K562 (cell line): Measurements from ENCODE around the gene SUV39H2. TPM values are rescaled to one million over a fixed set of nuclear protein-coding genes. Genes with fewer than 3 reads are reported as not detected.

Experiments used
- E2F6 ChIP-seq, 2 experiments: IDR thresholded peaks; 2 replicates each; pipeline ENCODE4 v1.6.1; 2011; ENCODE audit warnings: borderline replicate concordance in 1 of 2, control low read depth in 1 of 2, low read depth in 1 of 2, low read length in 1 of 2, mild to moderate bottlenecking in 1 of 2, mixed read lengths in 1 of 2, moderate library complexity in 1 of 2; ENCODE audit not compliant: insufficient read depth in 1 of 2, insufficient read length in 1 of 2, poor library complexity in 1 of 2, severe bottlenecking in 1 of 2; ENCODE audit errors: extremely low read depth in 1 of 2
- GTF2F1 ChIP-seq: IDR thresholded peaks from 2 replicates; pipeline ENCODE4 v1.6.1; 2011; ENCODE audit warnings: low read depth, low read length, improper control_type of control experiment
- HDAC1 ChIP-seq, 2 experiments: fragments of 450-650 bp; IDR thresholded peaks; 2 replicates each; pipeline ENCODE4 v1.6.1; 2016 to 2017; ENCODE audit warnings: inconsistent platforms in 1 of 2, mild to moderate bottlenecking in 1 of 2, moderate library complexity in 1 of 2
- SAFB ChIP-seq: fragments of 200-400 bp; formaldehyde crosslinking; IDR thresholded peaks from 2 replicates; pipeline ENCODE4 v1.6.1; 2017; ENCODE audit warnings: low read depth, low read length, borderline replicate concordance
- STAG1 ChIP-seq: sonication (generic); formaldehyde crosslinking; IDR thresholded peaks from 2 replicates; pipeline ENCODE4 v1.5.0; 2020; ENCODE audit warnings: missing genetic modification reagents, borderline replicate concordance
- ZC3H4 ChIP-seq: sonication (generic); formaldehyde crosslinking; IDR thresholded peaks from 2 replicates; pipeline ENCODE4 v1.9.0; 2021; ENCODE audit warnings: missing genetic modification reagents, borderline replicate concordance
- polyA plus RNA-seq, 8 experiments: library from polyadenylated mRNA; depleted of rRNA in 4 of 8; stranded (reverse) in 5 of 8; unstranded in 3 of 8; fragments of >200 nt; fragmentation: Nextera tagmentation in 2 of 8; fragmentation: Illumina TruSeq in 1 of 8; extraction: Ambion mirVana in 2 of 8; extraction: Trizol in 1 of 8; gene quantifications; 2 replicates each; pipeline versions ENCODE4 v1.2.1 to v1.2.3, GENCODE V29; 2011 to 2014; ENCODE audit warnings: inconsistent platforms in 1 of 8, missing spikeins in 1 of 8
- total RNA-seq, 7 experiments: library from RNA; depleted of rRNA in 6 of 7; stranded (reverse); fragments of >200 nt in 6 of 7; fragmentation: Illumina TruSeq in 2 of 7; extraction: Trizol in 2 of 7; gene quantifications; 2 replicates each; pipeline versions ENCODE4 v1.2.1 to v1.2.3, GENCODE V29; 2011 to 2021; ENCODE audit warnings: low replicate concordance in 1 of 7
- TF ChIP-seq, protein P1 (sequence below): fragments of 450-650 bp; IDR thresholded peaks from 2 replicates; pipeline ENCODE4 v1.6.1; 2016; ENCODE audit warnings: mild to moderate bottlenecking, moderate library complexity
- TF ChIP-seq, protein P2 (sequence below): sonication (generic); formaldehyde crosslinking; IDR thresholded peaks from 2 replicates; pipeline ENCODE4 v1.8.0; 2022; ENCODE audit warnings: mild to moderate bottlenecking, missing genetic modification reagents, borderline replicate concordance

Gene SUV39H2
- total and polyA plus RNA-seq, 9 of the 15 experiments (the other 6 are each of a cell fraction or from before 2014, with no cell fraction given): 24.1 to 54.3 (median 41.3) TPM

GRCh38 chr10:14879124-14879927 lies 660 bp downstream of the SUV39H2 start (continued):
- TF ChIP-seq E2F6 (IDR thresholded peaks at IDR 0.05; ENCODE audit: borderline replicate concordance in 1 of 2, extremely low read depth in 1 of 2, insufficient read depth in 1 of 2, insufficient read length in 1 of 2, low read depth in 1 of 2, low read length in 1 of 2, poor library complexity in 1 of 2, severe bottlenecking in 1 of 2) (peak in 1 of 2 experiments; percentile 80), STAG1 (no peak), SAFB (peak; percentile 65; the same call in 1 of the 2 replicates), HDAC1 (IDR thresholded peaks at IDR 0.05) (0 out of 4 replicates have a peak, but pooled peaks of 1 of the 2 experiments have one; percentile 6), GTF2F1 (no peak), ZC3H4 (CRISPR knock-in tag) (no peak)
- TF ChIP-seq, protein P1, sequence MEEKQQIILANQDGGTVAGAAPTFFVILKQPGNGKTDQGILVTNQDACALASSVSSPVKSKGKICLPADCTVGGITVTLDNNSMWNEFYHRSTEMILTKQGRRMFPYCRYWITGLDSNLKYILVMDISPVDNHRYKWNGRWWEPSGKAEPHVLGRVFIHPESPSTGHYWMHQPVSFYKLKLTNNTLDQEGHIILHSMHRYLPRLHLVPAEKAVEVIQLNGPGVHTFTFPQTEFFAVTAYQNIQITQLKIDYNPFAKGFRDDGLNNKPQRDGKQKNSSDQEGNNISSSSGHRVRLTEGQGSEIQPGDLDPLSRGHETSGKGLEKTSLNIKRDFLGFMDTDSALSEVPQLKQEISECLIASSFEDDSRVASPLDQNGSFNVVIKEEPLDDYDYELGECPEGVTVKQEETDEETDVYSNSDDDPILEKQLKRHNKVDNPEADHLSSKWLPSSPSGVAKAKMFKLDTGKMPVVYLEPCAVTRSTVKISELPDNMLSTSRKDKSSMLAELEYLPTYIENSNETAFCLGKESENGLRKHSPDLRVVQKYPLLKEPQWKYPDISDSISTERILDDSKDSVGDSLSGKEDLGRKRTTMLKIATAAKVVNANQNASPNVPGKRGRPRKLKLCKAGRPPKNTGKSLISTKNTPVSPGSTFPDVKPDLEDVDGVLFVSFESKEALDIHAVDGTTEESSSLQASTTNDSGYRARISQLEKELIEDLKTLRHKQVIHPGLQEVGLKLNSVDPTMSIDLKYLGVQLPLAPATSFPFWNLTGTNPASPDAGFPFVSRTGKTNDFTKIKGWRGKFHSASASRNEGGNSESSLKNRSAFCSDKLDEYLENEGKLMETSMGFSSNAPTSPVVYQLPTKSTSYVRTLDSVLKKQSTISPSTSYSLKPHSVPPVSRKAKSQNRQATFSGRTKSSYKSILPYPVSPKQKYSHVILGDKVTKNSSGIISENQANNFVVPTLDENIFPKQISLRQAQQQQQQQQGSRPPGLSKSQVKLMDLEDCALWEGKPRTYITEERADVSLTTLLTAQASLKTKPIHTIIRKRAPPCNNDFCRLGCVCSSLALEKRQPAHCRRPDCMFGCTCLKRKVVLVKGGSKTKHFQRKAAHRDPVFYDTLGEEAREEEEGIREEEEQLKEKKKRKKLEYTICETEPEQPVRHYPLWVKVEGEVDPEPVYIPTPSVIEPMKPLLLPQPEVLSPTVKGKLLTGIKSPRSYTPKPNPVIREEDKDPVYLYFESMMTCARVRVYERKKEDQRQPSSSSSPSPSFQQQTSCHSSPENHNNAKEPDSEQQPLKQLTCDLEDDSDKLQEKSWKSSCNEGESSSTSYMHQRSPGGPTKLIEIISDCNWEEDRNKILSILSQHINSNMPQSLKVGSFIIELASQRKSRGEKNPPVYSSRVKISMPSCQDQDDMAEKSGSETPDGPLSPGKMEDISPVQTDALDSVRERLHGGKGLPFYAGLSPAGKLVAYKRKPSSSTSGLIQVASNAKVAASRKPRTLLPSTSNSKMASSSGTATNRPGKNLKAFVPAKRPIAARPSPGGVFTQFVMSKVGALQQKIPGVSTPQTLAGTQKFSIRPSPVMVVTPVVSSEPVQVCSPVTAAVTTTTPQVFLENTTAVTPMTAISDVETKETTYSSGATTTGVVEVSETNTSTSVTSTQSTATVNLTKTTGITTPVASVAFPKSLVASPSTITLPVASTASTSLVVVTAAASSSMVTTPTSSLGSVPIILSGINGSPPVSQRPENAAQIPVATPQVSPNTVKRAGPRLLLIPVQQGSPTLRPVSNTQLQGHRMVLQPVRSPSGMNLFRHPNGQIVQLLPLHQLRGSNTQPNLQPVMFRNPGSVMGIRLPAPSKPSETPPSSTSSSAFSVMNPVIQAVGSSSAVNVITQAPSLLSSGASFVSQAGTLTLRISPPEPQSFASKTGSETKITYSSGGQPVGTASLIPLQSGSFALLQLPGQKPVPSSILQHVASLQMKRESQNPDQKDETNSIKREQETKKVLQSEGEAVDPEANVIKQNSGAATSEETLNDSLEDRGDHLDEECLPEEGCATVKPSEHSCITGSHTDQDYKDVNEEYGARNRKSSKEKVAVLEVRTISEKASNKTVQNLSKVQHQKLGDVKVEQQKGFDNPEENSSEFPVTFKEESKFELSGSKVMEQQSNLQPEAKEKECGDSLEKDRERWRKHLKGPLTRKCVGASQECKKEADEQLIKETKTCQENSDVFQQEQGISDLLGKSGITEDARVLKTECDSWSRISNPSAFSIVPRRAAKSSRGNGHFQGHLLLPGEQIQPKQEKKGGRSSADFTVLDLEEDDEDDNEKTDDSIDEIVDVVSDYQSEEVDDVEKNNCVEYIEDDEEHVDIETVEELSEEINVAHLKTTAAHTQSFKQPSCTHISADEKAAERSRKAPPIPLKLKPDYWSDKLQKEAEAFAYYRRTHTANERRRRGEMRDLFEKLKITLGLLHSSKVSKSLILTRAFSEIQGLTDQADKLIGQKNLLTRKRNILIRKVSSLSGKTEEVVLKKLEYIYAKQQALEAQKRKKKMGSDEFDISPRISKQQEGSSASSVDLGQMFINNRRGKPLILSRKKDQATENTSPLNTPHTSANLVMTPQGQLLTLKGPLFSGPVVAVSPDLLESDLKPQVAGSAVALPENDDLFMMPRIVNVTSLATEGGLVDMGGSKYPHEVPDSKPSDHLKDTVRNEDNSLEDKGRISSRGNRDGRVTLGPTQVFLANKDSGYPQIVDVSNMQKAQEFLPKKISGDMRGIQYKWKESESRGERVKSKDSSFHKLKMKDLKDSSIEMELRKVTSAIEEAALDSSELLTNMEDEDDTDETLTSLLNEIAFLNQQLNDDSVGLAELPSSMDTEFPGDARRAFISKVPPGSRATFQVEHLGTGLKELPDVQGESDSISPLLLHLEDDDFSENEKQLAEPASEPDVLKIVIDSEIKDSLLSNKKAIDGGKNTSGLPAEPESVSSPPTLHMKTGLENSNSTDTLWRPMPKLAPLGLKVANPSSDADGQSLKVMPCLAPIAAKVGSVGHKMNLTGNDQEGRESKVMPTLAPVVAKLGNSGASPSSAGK: peak; percentile 73
- TF ChIP-seq, protein P2, sequence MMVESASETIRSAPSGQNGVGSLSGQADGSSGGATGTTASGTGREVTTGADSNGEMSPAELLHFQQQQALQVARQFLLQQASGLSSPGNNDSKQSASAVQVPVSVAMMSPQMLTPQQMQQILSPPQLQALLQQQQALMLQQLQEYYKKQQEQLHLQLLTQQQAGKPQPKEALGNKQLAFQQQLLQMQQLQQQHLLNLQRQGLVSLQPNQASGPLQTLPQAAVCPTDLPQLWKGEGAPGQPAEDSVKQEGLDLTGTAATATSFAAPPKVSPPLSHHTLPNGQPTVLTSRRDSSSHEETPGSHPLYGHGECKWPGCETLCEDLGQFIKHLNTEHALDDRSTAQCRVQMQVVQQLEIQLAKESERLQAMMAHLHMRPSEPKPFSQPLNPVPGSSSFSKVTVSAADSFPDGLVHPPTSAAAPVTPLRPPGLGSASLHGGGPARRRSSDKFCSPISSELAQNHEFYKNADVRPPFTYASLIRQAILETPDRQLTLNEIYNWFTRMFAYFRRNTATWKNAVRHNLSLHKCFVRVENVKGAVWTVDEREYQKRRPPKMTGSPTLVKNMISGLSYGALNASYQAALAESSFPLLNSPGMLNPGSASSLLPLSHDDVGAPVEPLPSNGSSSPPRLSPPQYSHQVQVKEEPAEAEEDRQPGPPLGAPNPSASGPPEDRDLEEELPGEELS (CRISPR knock-in tag): 0 out of 2 replicates have a peak, but pooled peaks have one; percentile 13
